ENCODE measurements around the gene EEFSEC. TPM values are rescaled to one million over a fixed set of nuclear protein-coding genes. Genes with fewer than 3 reads are reported as not detected.
A peak's percentile ranks its signal among the peaks of the same experiment; 100 is the strongest.

The EEFSEC gene
- total and polyA plus RNA-seq, 12 donors = 5.5 to 15.6 (median 10.4) TPM

DNA sequence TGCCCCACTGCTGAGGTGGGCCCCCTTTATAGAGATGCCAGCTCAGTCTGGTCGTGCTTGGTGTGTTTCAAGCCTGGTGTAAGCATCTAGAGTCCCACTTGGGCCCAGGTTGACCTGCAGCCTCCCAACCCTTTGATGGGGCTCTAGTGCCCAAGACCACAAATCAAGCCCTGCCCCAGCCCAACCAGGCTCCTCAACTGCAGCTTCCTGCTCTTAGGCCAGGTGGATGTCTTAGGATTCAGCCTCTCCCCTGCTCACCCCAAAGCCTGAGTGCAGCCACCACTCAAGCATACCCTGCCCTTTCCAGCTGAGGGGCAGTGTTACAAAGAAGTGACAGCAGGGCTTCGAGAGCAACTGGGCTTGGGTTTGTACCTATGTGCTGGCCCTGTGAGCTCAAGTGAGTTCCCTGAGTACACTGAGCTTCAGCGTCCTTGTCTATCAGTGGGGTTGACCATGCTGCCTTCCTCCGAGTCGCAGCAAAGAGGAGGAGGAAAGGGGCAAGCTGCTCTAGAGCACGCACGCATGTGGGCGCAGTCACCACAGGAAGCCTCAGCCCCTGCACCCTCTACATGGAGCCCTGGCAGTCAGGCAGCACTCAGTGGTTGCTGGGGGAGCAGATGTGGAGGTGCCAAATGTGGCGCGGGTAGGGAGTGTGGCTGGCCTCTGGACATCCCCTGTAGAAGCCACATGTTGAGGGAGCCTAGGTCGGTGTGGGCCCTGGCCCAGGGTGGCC lies 120.7 kb downstream of the EEFSEC start:
- H3K4me3 ChIP-seq = no peak overlapping the region
- H3K27ac ChIP-seq = no peak overlapping the region
- H3K36me3 ChIP-seq (replicated peaks in 1 of 2) = no peaks in the 10 kb centered on the region
- H3K4me1 ChIP-seq (replicated peaks in 1 of 2) = peaks cover 0 to 5% of the 10 kb centered on the region in 2 donors
- H3K9me3 ChIP-seq (replicated peaks in 1 of 3) = no peaks in the 10 kb centered on the region
- 78 to 98% (median 86%) methylated on average over 6 to 11 of the region's 11 CpGs for WGBS, 4 donors
- no peaks in the 10 kb centered on the region for H3K27me3 ChIP-seq
- DNase-seq = no peak
- no peak for TF ChIP-seq POLR2A (IDR thresholded peaks at IDR 0.05)
- intact Hi-C loops (cut with DNase I) = no loop called here

DNA sequence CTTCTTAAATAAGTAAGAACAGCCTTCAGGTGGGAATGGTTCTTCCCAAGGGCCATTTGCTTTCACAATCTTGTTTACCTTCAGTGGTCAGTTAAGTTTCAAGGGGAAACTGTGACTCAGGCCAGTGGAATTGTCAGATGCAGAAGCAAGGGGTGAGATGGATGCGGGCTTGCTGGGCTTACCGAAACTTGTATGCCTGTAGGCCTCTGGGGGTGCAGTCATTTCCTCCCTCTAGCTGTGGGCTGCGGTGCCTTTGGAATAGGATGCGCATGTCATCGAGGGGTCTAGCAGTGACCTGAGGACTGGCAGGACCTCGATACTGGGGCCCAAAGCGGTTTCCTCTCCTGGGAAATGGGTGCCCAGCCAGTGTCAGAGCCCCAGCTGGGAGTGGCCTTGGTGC lies 121.6 kb downstream of the EEFSEC start:
- H3K4me3 ChIP-seq = no peak overlapping the region
- DNase-seq = peak in 1 of 7 donors; percentile 44
- H3K9me3 ChIP-seq (replicated peaks in 1 of 3) = no peaks in the 10 kb centered on the region
- H3K27me3 ChIP-seq = no peaks in the 10 kb centered on the region
- TF ChIP-seq POLR2A (IDR thresholded peaks at IDR 0.05) = no peak
- TF ChIP-seq CTCF (IDR thresholded peaks at IDR 0.05) = no peak
- 94 to 99% (median 98%) methylated on average over 6 to 7 of the region's 7 CpGs; no CpG with 5 or more reads in 1 of the 4 donors for WGBS, 4 donors
- H3K27ac ChIP-seq = no peak overlapping the region
- intact Hi-C loops (cut with DNase I) = no loop called here
- peaks cover 0 to 5% of the 10 kb centered on the region in 2 donors for H3K4me1 ChIP-seq (replicated peaks in 1 of 2)
- no peaks in the 10 kb centered on the region for H3K36me3 ChIP-seq (replicated peaks in 1 of 2)

DNA sequence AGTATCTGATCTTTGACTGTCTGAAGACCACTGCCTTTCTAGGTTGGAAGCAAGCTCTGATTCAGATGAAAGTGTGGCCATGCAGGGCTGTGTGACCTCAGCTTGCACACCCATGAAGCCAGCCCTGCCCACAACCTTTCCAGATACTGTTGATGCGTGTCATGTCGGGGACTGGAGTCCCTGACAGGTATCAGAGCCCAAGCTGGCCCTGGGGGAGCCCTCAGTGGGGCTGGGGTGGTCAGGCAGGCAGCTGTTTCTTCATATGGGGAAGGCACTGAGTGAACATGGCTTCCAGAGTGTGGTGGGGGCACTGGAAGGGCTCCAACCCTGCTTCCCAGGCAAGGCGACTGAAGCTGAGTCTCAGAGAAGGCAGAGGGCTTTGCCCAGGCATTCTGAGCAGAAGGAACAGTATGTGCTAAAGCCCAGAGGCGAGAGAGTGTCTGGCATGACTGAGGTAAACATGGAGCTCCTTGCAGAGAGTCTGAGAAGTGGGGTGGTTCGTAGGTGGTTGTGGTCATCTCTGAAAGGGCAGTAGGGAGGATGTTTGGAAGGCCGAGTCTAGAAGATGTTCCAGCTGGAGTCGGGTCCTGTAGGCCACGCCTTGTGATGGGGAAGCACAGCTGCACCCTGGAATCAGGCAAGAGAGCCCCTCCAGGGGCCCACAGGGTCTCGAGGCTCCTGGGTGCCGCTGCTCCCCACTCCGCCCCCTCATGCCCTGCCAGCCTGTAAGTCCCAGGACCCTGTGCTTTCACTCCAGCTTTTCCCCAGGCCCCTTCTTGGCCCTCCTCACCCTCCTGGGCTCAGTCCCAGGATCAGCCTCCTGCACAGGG lies 122.2 kb downstream of the EEFSEC start:
- TF ChIP-seq CTCF (IDR thresholded peaks at IDR 0.05) = no peak
- TF ChIP-seq POLR2A (IDR thresholded peaks at IDR 0.05) = no peak
- WGBS, 4 donors = 84 to 98% (median 89%) methylated on average over 5 to 11 of the region's 11 CpGs
- H3K27ac ChIP-seq = no peak overlapping the region
- peaks cover 0 to 5% of the 10 kb centered on the region in 2 donors for H3K4me1 ChIP-seq (replicated peaks in 1 of 2)
- no peaks in the 10 kb centered on the region for H3K9me3 ChIP-seq (replicated peaks in 1 of 3)
- no peaks in the 10 kb centered on the region for H3K27me3 ChIP-seq
- intact Hi-C loops (cut with DNase I) = no loop called here
- no peaks in the 10 kb centered on the region for H3K36me3 ChIP-seq (replicated peaks in 1 of 2)
- DNase-seq = peak in 1 of 7 donors; percentile 14
- H3K4me3 ChIP-seq = no peak overlapping the region

- DNase-seq = peak in 1 of 7 donors; percentile 3
- no peaks in the 10 kb centered on the region for H3K27me3 ChIP-seq
- H3K9me3 ChIP-seq (replicated peaks in 1 of 3) = no peaks in the 10 kb centered on the region
- H3K36me3 ChIP-seq (replicated peaks in 1 of 2) = no peaks in the 10 kb centered on the region
- no peak overlapping the region for H3K27ac ChIP-seq
- H3K4me1 ChIP-seq (replicated peaks in 1 of 2) = peaks cover 0 to 5% of the 10 kb centered on the region in 2 donors
- WGBS, 4 donors = 80 to 83% (median 82%) methylated on average over 1 to 3 of the region's 3 CpGs
- TF ChIP-seq POLR2A (IDR thresholded peaks at IDR 0.05) (no peak), CTCF (IDR thresholded peaks at IDR 0.05) (no peak)
- no peak overlapping the region for H3K4me3 ChIP-seq
- intact Hi-C loops (cut with DNase I) = no loop called here
Observed at GRCh38 chr3:128276146-128276435, 122.8 kb downstream of the EEFSEC start.

Measured in adrenal gland (tissue), 12 donors.